NT2/D1 (cell line): Measurements from ENCODE around the gene NPNT.
"Not testable (repeated sequence)": the region's sequence is repeated elsewhere in the genome, so short reads cannot be mapped to it uniquely, and the experiment has no call there.

Experiments used
- DNase-seq: peaks from one replicate; pipeline ENCODE4 v3.0.0-alpha.2; 2011; ENCODE audit warnings: low read depth, low spot score
- H3K27me3 ChIP-seq: 2 replicates; pipeline ENCODE4 v1.6.0; 2011; ENCODE audit warnings: mild to moderate bottlenecking; ENCODE audit not compliant: insufficient read length, insufficient read depth
- H3K36me3 ChIP-seq: 2 replicates; pipeline ENCODE4 v1.6.1; 2011; ENCODE audit warnings: mild to moderate bottlenecking, low read length, mixed read lengths; ENCODE audit not compliant: insufficient read depth, insufficient read length
- H3K4me1 ChIP-seq: 2 replicates; pipeline ENCODE4 v1.5.1; 2011; ENCODE audit not compliant: insufficient read depth, insufficient read length
- H3K4me3 ChIP-seq: 2 replicates; pipeline ENCODE4 v1.5.1; 2011; ENCODE audit warnings: low read depth; ENCODE audit not compliant: insufficient read length
- H3K9ac ChIP-seq: 2 replicates; pipeline ENCODE4 v1.6.0; 2011; ENCODE audit warnings: low read depth; ENCODE audit not compliant: insufficient read length
- H3K9me3 ChIP-seq: 2 replicates; pipeline ENCODE4 v1.5.1; 2011; ENCODE audit warnings: mild to moderate bottlenecking, low read length; ENCODE audit not compliant: insufficient read depth
- SUZ12 ChIP-seq: IDR thresholded peaks from 2 replicates; pipeline ENCODE4 v1.6.1; 2011; ENCODE audit not compliant: insufficient read length, insufficient read depth; ENCODE audit errors: extremely low read depth
- YY1 ChIP-seq: IDR thresholded peaks from 2 replicates; pipeline ENCODE4 v1.6.1; 2011; ENCODE audit not compliant: insufficient read length, insufficient read depth
- ZNF274 ChIP-seq: IDR thresholded peaks from 2 replicates; pipeline ENCODE4 v1.6.1; 2011; ENCODE audit warnings: mild to moderate bottlenecking, low read depth, low read length

NPNT gene

GRCh38 chr4:105894660-105895582 lies at the start of gene NPNT:
TSS of gene NPNT (plus strand) at chr4:105895471. CDS start at chr4:105895653, 182 bp downstream.
- peak within 1 kb of the TSS; percentile 51 for H3K4me3 ChIP-seq
- H3K4me1 ChIP-seq, result no peaks in the 10 kb centered on the region
- TF ChIP-seq ZNF274 (no peak), YY1 (no peak), SUZ12 (no peak)
- H3K27me3 ChIP-seq, result peaks cover 71% of the 10 kb centered on the region
- H3K9ac ChIP-seq, result peak within 1 kb of the TSS; percentile 67
- no peaks in the 10 kb centered on the region for H3K9me3 ChIP-seq
- no peak for DNase-seq
- no peaks in the 10 kb centered on the region for H3K36me3 ChIP-seq

DNA sequence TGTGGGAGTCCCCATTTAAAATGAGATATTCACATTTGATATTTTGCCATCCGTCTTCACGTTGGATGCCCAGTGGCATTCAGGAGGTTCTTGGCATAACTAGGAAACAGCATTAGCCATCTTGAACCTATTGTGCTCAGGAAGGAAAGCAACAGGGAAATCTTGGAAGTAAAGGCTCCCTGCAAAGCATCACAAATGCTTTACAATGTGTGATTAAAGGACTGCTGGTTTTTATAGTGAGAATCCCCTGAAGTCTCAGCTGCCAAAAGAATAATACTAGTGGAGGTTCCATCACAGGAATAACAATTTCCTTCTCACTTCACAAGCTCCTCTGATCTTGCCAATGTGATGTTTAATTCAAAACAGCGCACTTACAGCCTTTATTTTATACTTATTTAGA lies 49.7 kb upstream of the NPNT start:
- H3K27me3 ChIP-seq, result no peaks in the 10 kb centered on the region

DNA sequence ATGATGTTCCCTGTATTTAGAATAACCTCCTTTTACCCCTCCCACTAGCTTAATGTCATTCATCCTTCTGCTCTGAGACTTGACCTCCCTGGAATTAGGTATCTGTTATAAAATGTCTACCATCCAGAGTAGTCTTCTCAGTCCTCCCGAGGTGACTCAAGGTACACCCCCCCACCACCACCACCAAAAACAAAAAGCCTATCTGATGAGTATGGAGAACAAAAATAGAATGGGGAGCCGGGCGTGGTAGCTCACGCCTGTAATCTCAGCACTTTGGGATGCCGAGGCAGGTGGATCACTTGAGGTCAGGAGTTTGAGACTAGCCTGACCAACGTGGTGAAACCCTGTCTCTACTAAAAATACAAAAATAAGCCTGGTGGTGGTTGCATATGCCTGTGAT lies 46.9 kb upstream of the NPNT start:
- not testable (repeated sequence) for DNase-seq, H3K27me3 ChIP-seq, H3K9ac ChIP-seq, H3K4me1 ChIP-seq, H3K9me3 ChIP-seq, H3K4me3 ChIP-seq
- peaks cover 20% of the 10 kb centered on the region for H3K36me3 ChIP-seq

More for the DNA sequence above, 49.7 kb upstream of the NPNT start:
- no peak for DNase-seq
- no peak overlapping the region for H3K4me3 ChIP-seq
- H3K4me1 ChIP-seq, result no peaks in the 10 kb centered on the region
- TF ChIP-seq YY1 (no peak), SUZ12 (no peak), ZNF274 (no peak)
- H3K36me3 ChIP-seq, result peaks cover 35% of the 10 kb centered on the region
- H3K9ac ChIP-seq, result no peak overlapping the region
- H3K9me3 ChIP-seq, result no peaks in the 10 kb centered on the region

DNA sequence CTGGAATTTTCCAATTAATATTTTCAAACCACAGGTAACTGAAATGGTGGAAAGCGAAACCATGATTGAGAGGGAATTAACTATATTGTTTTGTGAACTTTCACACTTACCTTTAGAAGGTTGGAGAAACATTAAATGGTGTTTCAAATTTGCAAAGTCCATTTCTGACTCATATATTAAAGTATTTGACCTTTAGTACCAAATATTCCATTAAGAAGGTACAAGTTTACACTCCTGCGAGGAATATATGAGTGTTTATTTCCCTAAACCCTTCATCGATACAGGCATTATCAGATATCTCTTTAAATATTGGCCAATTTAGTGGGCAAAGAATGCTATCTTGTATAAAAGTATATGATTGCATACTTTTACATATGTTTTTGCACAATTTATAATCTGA lies 44.1 kb upstream of the NPNT start:
- Histone ChIP-seq H3K4me3 (no peak overlapping the region), H3K4me1 (no peaks in the 10 kb centered on the region), H3K9ac (no peak overlapping the region), H3K27me3 (no peaks in the 10 kb centered on the region), H3K9me3 (no peaks in the 10 kb centered on the region), H3K36me3 (peaks cover 4% of the 10 kb centered on the region)
- no peak for DNase-seq
- TF ChIP-seq YY1 (no peak), ZNF274 (no peak), SUZ12 (no peak)

GRCh38 chr4:105852230-105852629 lies 43.0 kb upstream of the NPNT start:
- H3K4me3 ChIP-seq, H3K9me3 ChIP-seq, H3K4me1 ChIP-seq, H3K9ac ChIP-seq, DNase-seq, H3K36me3 ChIP-seq, H3K27me3 ChIP-seq: not testable (repeated sequence)

DNA sequence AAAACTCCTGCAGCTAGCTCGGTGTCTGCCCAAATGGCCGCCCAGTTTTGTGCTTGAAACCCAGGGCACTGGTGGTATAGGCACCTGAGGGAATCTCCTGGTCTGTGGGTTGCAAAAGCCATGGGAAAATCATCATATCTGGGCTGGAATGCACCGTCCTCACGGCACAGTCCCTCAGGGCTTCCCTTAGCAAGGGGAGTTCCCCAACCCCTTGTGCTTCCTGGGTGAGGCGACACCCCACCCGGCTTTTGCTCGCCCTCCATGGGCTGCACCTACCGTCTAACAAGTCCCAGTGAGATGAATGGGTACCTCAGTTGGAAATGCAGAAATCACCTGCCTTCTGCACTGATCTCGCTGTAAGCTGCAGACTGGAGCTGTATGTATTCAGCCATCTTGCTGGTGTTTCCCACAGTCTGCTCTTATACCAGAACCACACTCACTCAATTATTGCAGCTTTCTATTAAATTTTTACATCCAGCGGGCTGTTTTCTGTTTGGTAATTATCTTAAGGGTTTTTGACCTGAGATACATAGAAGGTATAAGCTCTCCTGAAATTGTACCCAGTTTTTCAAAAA lies 36.7 kb upstream of the NPNT start:
- no peak for DNase-seq
- TF ChIP-seq YY1, result no peak
- no peak for TF ChIP-seq SUZ12
- TF ChIP-seq ZNF274, result no peak
- Histone ChIP-seq H3K36me3 (no peaks in the 10 kb centered on the region), H3K9ac (no peak overlapping the region), H3K4me3 (no peak overlapping the region), H3K9me3 (peaks cover 13% of the 10 kb centered on the region), H3K27me3 (no peaks in the 10 kb centered on the region), H3K4me1 (no peaks in the 10 kb centered on the region)

DNA sequence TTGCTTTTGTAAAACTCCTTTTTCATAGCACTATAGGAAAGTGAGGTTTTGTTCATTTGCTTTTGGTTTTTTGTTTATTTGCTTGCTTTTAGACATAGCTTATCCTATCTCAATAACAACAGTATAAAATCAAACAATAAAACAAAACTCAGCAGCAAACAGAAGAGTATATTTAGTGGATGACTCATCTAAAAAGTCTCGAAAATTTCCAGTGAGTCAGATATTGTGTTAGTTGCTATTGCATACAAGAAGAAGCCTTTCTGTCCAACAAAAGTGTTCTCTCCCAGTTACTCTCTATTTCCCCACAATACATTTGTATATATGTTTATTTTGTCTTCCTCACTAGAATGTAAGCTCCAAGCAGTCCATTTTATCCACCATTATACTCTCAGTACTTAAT lies 36.0 kb upstream of the NPNT start:
- Histone ChIP-seq H3K4me1 (no peaks in the 10 kb centered on the region), H3K27me3 (no peaks in the 10 kb centered on the region), H3K36me3 (no peaks in the 10 kb centered on the region), H3K9me3 (peaks cover 13% of the 10 kb centered on the region), H3K4me3 (no peak overlapping the region), H3K9ac (no peak overlapping the region)
- DNase-seq, result no peak
- TF ChIP-seq ZNF274 (no peak), YY1 (no peak), SUZ12 (no peak)
